IMR-90 (cell line): ENCODE data around the gene ADAMTS18. TPM values are rescaled to one million over a fixed set of nuclear protein-coding genes. Genes with fewer than 3 reads are reported as not detected.

Experiments used
- ATAC-seq: fragments of 200-7000 bp; cut with Tn5 transposase; 2 replicates; pipeline ENCODE4 v1.9.1; 2020; ENCODE audit warnings: low read depth, mild to moderate bottlenecking, moderate library complexity
- BruUV-seq: library from RNA; stranded (reverse); fragments of 400-500 nt; replicated peaks from 2 replicates; lab custom pipeline; 2021; lab: Mats Ljungman, UMichigan
- CTCF ChIA-PET: fragments of 300-600 bp; formaldehyde crosslinking; extraction: SDS; loops from one replicate; lab custom pipeline; 2021; ENCODE audit warnings: antibody characterized with exemption; lab: Yijun Ruan, JAX
- POLR2A ChIA-PET: fragments of 300-600 bp; sonication (Branson Sonifier 250); formaldehyde crosslinking; loops from one replicate; lab custom pipeline; 2022; ENCODE audit warnings: antibody characterized with exemption; ENCODE audit not compliant: unreplicated experiment; lab: Charles Lee
- DNase-seq: peaks from one replicate; pipeline ENCODE4 v3.0.0; 2013
- H2AFZ ChIP-seq: replicated peaks from 2 replicates; pipeline ENCODE3; 2013; ENCODE audit warnings: low read length, mild to moderate bottlenecking; ENCODE audit not compliant: poor library complexity
- H2AK5ac ChIP-seq: 2 replicates; pipeline ENCODE4 v1.6.1; 2013; ENCODE audit warnings: low read depth, low read length, inconsistent platforms
- H2AK9ac ChIP-seq: replicated peaks from 2 replicates; pipeline ENCODE3; 2013; ENCODE audit warnings: mild to moderate bottlenecking, low read depth, low read length, moderate library complexity; ENCODE audit not compliant: poor library complexity
- H2BK120ac ChIP-seq: 2 replicates; pipeline ENCODE4 v1.6.1; 2013; ENCODE audit warnings: low read depth, low read length, inconsistent platforms
- H2BK15ac ChIP-seq: 3 replicates; pipeline ENCODE4 v1.6.1; 2013; ENCODE audit warnings: low read depth, low read length, inconsistent platforms
- H2BK20ac ChIP-seq: 2 replicates; pipeline ENCODE4 v1.6.1; 2013; ENCODE audit warnings: low read depth, mild to moderate bottlenecking, inconsistent platforms, low read length, moderate library complexity
- H2BK5ac ChIP-seq: 2 replicates; pipeline ENCODE4 v1.6.1; 2013; ENCODE audit warnings: mild to moderate bottlenecking, low read depth, low read length, inconsistent platforms; ENCODE audit not compliant: poor library complexity, severe bottlenecking
- H3K14ac ChIP-seq: replicated peaks from 2 replicates; pipeline ENCODE4 v1.6.1; 2013; ENCODE audit warnings: low read depth, low read length, inconsistent platforms
- H3K18ac ChIP-seq: 2 replicates; pipeline ENCODE4 v1.6.1; 2013; ENCODE audit warnings: low read depth, low read length, control low read depth
- H3K23ac ChIP-seq: 2 replicates; pipeline ENCODE4 v1.6.1; 2013; ENCODE audit warnings: low read depth, low read length, inconsistent platforms
- H3K27ac ChIP-seq: 2 replicates; pipeline ENCODE4 v1.5.1; 2013; ENCODE audit warnings: mild to moderate bottlenecking, control low read depth, low read length; ENCODE audit not compliant: insufficient read depth
- H3K27me3 ChIP-seq: 2 replicates; pipeline ENCODE4 v1.6.1; 2013; ENCODE audit warnings: low read length; ENCODE audit not compliant: control insufficient read depth, insufficient read depth
- H3K36me3 ChIP-seq: 2 replicates; pipeline ENCODE4 v1.6.1; 2013; ENCODE audit warnings: low read length, mixed read lengths; ENCODE audit not compliant: control insufficient read depth, insufficient read depth
- H3K4ac ChIP-seq: 2 replicates; pipeline ENCODE4 v1.6.1; 2013; ENCODE audit warnings: low read depth, low read length, inconsistent platforms
- H3K4me1 ChIP-seq: 2 replicates; pipeline ENCODE4 v1.6.1; 2013; ENCODE audit warnings: low read length, mixed read lengths; ENCODE audit not compliant: control insufficient read depth, insufficient read depth
- H3K4me2 ChIP-seq: 2 replicates; pipeline ENCODE4 v1.6.1; 2013; ENCODE audit warnings: low read depth, mild to moderate bottlenecking, control low read depth, low read length, moderate library complexity
- H3K4me3 ChIP-seq: 2 replicates; pipeline ENCODE4 v1.5.1; 2013; ENCODE audit warnings: low read depth, mild to moderate bottlenecking, control low read depth, low read length, moderate library complexity; ENCODE audit not compliant: insufficient read depth
- H3K56ac ChIP-seq: 2 replicates; pipeline ENCODE4 v1.6.1; 2013; ENCODE audit warnings: low read length, inconsistent platforms; ENCODE audit not compliant: insufficient read depth; ENCODE audit errors: extremely low read depth
- H3K79me1 ChIP-seq, 2 experiments: 2 replicates each; pipeline ENCODE4 v1.6.1; 2013; ENCODE audit warnings: low read length in 2 of 2, inconsistent platforms in 1 of 2, low read depth in 1 of 2
- H3K9ac ChIP-seq: 2 replicates; pipeline ENCODE4 v1.6.1; 2013; ENCODE audit warnings: low read depth, low read length, control low read depth
- H3K9me1 ChIP-seq: 2 replicates; pipeline ENCODE4 v1.6.1; 2013; ENCODE audit warnings: low read length, inconsistent platforms; ENCODE audit not compliant: insufficient read depth
- H3K9me3 ChIP-seq: 2 replicates; pipeline ENCODE4 v1.6.1; 2013; ENCODE audit warnings: low read length; ENCODE audit not compliant: control insufficient read depth, insufficient read depth
- H4K20me1 ChIP-seq: 2 replicates; pipeline ENCODE4 v1.6.1; 2013; ENCODE audit warnings: low read length, inconsistent platforms; ENCODE audit not compliant: insufficient read depth
- H4K5ac ChIP-seq: 2 replicates; pipeline ENCODE4 v1.6.1; 2013; ENCODE audit warnings: mild to moderate bottlenecking, low read depth, low read length, control low read depth
- H4K8ac ChIP-seq, 2 experiments: 2 replicates each; pipeline ENCODE4 v1.6.1; 2013; ENCODE audit warnings: low read depth in 2 of 2, low read length in 2 of 2, control low read depth in 1 of 2, inconsistent platforms in 1 of 2
- H4K91ac ChIP-seq: 2 replicates; pipeline ENCODE4 v1.6.1; 2013; ENCODE audit warnings: low read depth, low read length, inconsistent platforms; ENCODE audit not compliant: insufficient read depth
- ELK1 ChIP-seq: fragments of 150-350 bp; IDR thresholded peaks from 2 replicates; pipeline ENCODE4 v1.6.1; 2016; ENCODE audit warnings: low read depth, mild to moderate bottlenecking, low read length, moderate library complexity, borderline replicate concordance
- FOS ChIP-seq: fragments of 150-350 bp; IDR thresholded peaks from 2 replicates; pipeline ENCODE4 v1.6.1; 2016; ENCODE audit warnings: low read depth, low read length
- WGBS, 2 experiments: methylation state at CpG; one replicate each; pipeline versions ENCODE4 v1.1.5 to v1.1.7; 2013; ENCODE audit warnings: missing lambda C conversion rate in 2 of 2; ENCODE audit not compliant: insufficient read length in 1 of 2; ENCODE audit errors: extremely low coverage in 2 of 2; 5-methylcytosine and 5-hydroxymethylcytosine counted together
- dilution Hi-C: fragments of 300-500 bp; cut with HindIII; formaldehyde crosslinking; loops from one replicate; pipeline ENCODE4 v1.14.3; 2018; ENCODE audit warnings: low sequenced_read_pairs; ENCODE audit not compliant: unreplicated experiment
- in situ Hi-C: fragments of 300-500 bp; cut with MboI; formaldehyde crosslinking; loops from 3 replicates; pipeline ENCODE4 v1.14.3; 2019; ENCODE audit warnings: low sequenced_read_pairs, inconsistent platforms, mixed read lengths
- intact Hi-C: fragments of 100-400 bp; cut with micrococcal nuclease; formaldehyde crosslinking; loops from 2 replicates; pipeline ENCODE4 v1.10.0; 2022
- polyA plus RNA-seq, 3 experiments: library from polyadenylated mRNA; depleted of rRNA; stranded (reverse); fragments of >200 nt; gene quantifications; 2 replicates each; pipeline ENCODE4 v1.2.3, GENCODE V29; 2012; ENCODE audit warnings: low replicate concordance in 1 of 3
- total RNA-seq: library from RNA; depleted of rRNA; stranded (reverse); fragments of >200 nt; gene quantifications from 2 replicates; pipeline ENCODE4 v1.2.3, GENCODE V29; 2012

The ADAMTS18 gene
- total and polyA plus RNA-seq, 2 of the 4 experiments (the other 2 are of a cell fraction) = not detected

- Histone ChIP-seq H3K9me3 (no peaks in the 10 kb centered on the region), H4K8ac (no peak overlapping the region), H3K4me3 (no peak overlapping the region), H4K20me1 (no peaks in the 10 kb centered on the region), H2BK15ac (no peak overlapping the region), H3K36me3 (no peaks in the 10 kb centered on the region), H3K56ac (no peak overlapping the region), H3K4me2 (no peak overlapping the region), H3K4me1 (0 out of 2 replicates have a peak, but pooled peaks cover 1% of the 10 kb centered on the region), H3K18ac (no peak overlapping the region), H3K9ac (no peak overlapping the region), H2BK120ac (no peak overlapping the region), H2BK20ac (no peak overlapping the region), H3K14ac (no peak overlapping the region), H2AK5ac (no peak overlapping the region), H3K9me1 (no peaks in the 10 kb centered on the region), H3K27me3 (no peaks in the 10 kb centered on the region), H3K23ac (no peak overlapping the region), H4K5ac (no peak overlapping the region), H2AFZ (no peak overlapping the region), H3K27ac (no peak overlapping the region), H3K79me1 (no peaks in the 10 kb centered on the region), H2AK9ac (no peak overlapping the region), H4K91ac (no peak overlapping the region), H2BK5ac (no peak overlapping the region), H3K4ac (no peak overlapping the region)
- DNase-seq (peak; percentile 50), ATAC-seq (no peak)
- dilution Hi-C loops = no loop called here
- ChIA-PET POLR2A (interaction anchor here (0.6 kb wide), 1 partner anchor 45 kb away, joined by 5 read pairs; no protein-coding TSS in a partner anchor), CTCF (interaction anchor here (0.6 kb wide), 1 partner anchor 12 kb away, joined by 4 read pairs; no protein-coding TSS in a partner anchor)
- no CpG with 5 or more reads among the region's 1 CpG for WGBS, 2 experiments
- no TSS peak for BruUV-seq
- intact Hi-C loops = no loop called here
- no peak for TF ChIP-seq ELK1
- 0 out of 2 replicates have a peak, but pooled peaks have one; percentile 3 for TF ChIP-seq FOS
- in situ Hi-C loops = no loop called here
Measured at GRCh38 chr16:77308163-77308561, 126.7 kb downstream of the ADAMTS18 start.
